ENCODE data around the gene KIFC3.

- TF ChIP-seq CTCF (conservative IDR thresholded peaks at IDR 0.05; ENCODE audit: low read depth, low read length) (no peak), EZH2phosphoT487 (IDR thresholded peaks at IDR 0.05; ENCODE audit: borderline replicate concordance, low read length) (no peak), EZH2 (IDR thresholded peaks at IDR 0.05; ENCODE audit: low read length, unreplicated experiment) (no peak)
Observed at GRCh38 chr16:57786632-57787518, 15.4 kb downstream of the KIFC3 start.

Measured in PC-3 (cell line).